ENCODE data around the gene CLIP1. TPM values are rescaled to one million over a fixed set of nuclear protein-coding genes. Genes with fewer than 3 reads are reported as not detected.
A peak's percentile ranks its signal among the peaks of the same experiment; 100 is the strongest.
"Not testable (repeated sequence)": the region's sequence is repeated elsewhere in the genome, so short reads cannot be mapped to it uniquely, and the experiment has no call there.

The CLIP1 gene
- total RNA-seq, 1 experiment from 2014 or later, result 19.7 TPM

GRCh38 chr12:122295877-122296276 is 126.6 kb downstream of the CLIP1 start:
- DNase-seq (ENCODE audit: low spot score), result no peak
- in situ Hi-C loops (cut with HindIII; ENCODE audit: low sequenced_read_pairs), result no loop called here

- DNase-seq (ENCODE audit: low spot score), result no peak
- in situ Hi-C loops (cut with HindIII; ENCODE audit: low sequenced_read_pairs), result no loop called here
These were observed 129.4 kb downstream of the CLIP1 start for GRCh38 chr12:122293081-122293480.

- in situ Hi-C loops (cut with HindIII; ENCODE audit: low sequenced_read_pairs), result no loop called here
- no peak for DNase-seq (ENCODE audit: low spot score)
These were observed 131.0 kb downstream of the CLIP1 start for GRCh38 chr12:122291431-122291830.

GRCh38 chr12:122283680-122284079 is 138.8 kb downstream of the CLIP1 start:
- in situ Hi-C loops (cut with HindIII; ENCODE audit: low sequenced_read_pairs), result no loop called here

GRCh38 chr12:122282061-122282460 is 140.4 kb downstream of the CLIP1 start:
- in situ Hi-C loops (cut with HindIII; ENCODE audit: low sequenced_read_pairs), result no loop called here
- DNase-seq (ENCODE audit: low spot score), result no peak

More at GRCh38 chr12:122283680-122284079, 138.8 kb downstream of the CLIP1 start:
- DNase-seq (ENCODE audit: low spot score), result no peak

- in situ Hi-C loops (cut with HindIII; ENCODE audit: low sequenced_read_pairs), result no loop called here
- DNase-seq (ENCODE audit: low spot score), result no peak
These were observed 146.2 kb downstream of the CLIP1 start for GRCh38 chr12:122276242-122276641.

GRCh38 chr12:122275459-122275858 is 147.0 kb downstream of the CLIP1 start:
- in situ Hi-C loops (cut with HindIII; ENCODE audit: low sequenced_read_pairs), result no loop called here
- DNase-seq (ENCODE audit: low spot score), result no peak

GRCh38 chr12:122266230-122266901 is 156.1 kb downstream of the CLIP1 start, which contains the start of gene VPS33A:
VPS33A (minus strand) TSS chr12:122266494; CDS start chr12:122266408, 86 bp downstream.
- DNase-seq (ENCODE audit: low spot score), result peak; percentile 96
- in situ Hi-C loops (cut with HindIII; ENCODE audit: low sequenced_read_pairs), result no loop called here

- in situ Hi-C loops (cut with HindIII; ENCODE audit: low sequenced_read_pairs), result no loop called here
These were observed 156.6 kb downstream of the CLIP1 start for GRCh38 chr12:122265886-122266229.

GRCh38 chr12:122265476-122265875 is 157.0 kb downstream of the CLIP1 start:
- in situ Hi-C loops (cut with HindIII; ENCODE audit: low sequenced_read_pairs), result no loop called here

More at GRCh38 chr12:122265886-122266229, 156.6 kb downstream of the CLIP1 start:
- DNase-seq (ENCODE audit: low spot score), result peak; percentile 66

GRCh38 chr12:122260735-122261134 is 161.7 kb downstream of the CLIP1 start:
- DNase-seq (ENCODE audit: low spot score); in situ Hi-C loops (cut with HindIII; ENCODE audit: low sequenced_read_pairs): not testable (repeated sequence)

More at GRCh38 chr12:122265476-122265875, 157.0 kb downstream of the CLIP1 start:
- DNase-seq (ENCODE audit: low spot score), result no peak

GRCh38 chr12:122258939-122259338 is 163.5 kb downstream of the CLIP1 start:
- in situ Hi-C loops (cut with HindIII; ENCODE audit: low sequenced_read_pairs); DNase-seq (ENCODE audit: low spot score): not testable (repeated sequence)

- DNase-seq (ENCODE audit: low spot score); in situ Hi-C loops (cut with HindIII; ENCODE audit: low sequenced_read_pairs): not testable (repeated sequence)
These were observed 164.0 kb downstream of the CLIP1 start for GRCh38 chr12:122258462-122258861.

GRCh38 chr12:122250536-122250935 is 171.9 kb downstream of the CLIP1 start:
- in situ Hi-C loops (cut with HindIII; ENCODE audit: low sequenced_read_pairs), result no loop called here
- DNase-seq (ENCODE audit: low spot score), result peak; percentile 77

- in situ Hi-C loops (cut with HindIII; ENCODE audit: low sequenced_read_pairs), result no loop called here
These were observed 172.4 kb downstream of the CLIP1 start for GRCh38 chr12:122250047-122250446.

GRCh38 chr12:122245553-122245952 is 176.9 kb downstream of the CLIP1 start:
- in situ Hi-C loops (cut with HindIII; ENCODE audit: low sequenced_read_pairs), result no loop called here
- no peak for DNase-seq (ENCODE audit: low spot score)

More at GRCh38 chr12:122250047-122250446, 172.4 kb downstream of the CLIP1 start:
- peak; percentile 93 for DNase-seq (ENCODE audit: low spot score)

- DNase-seq (ENCODE audit: low spot score), result no peak
- in situ Hi-C loops (cut with HindIII; ENCODE audit: low sequenced_read_pairs), result no loop called here
These were observed 177.7 kb downstream of the CLIP1 start for GRCh38 chr12:122244565-122245371.

GRCh38 chr12:122243965-122244364 is 178.5 kb downstream of the CLIP1 start:
- in situ Hi-C loops (cut with HindIII; ENCODE audit: low sequenced_read_pairs), result no loop called here
- no peak for DNase-seq (ENCODE audit: low spot score)

- in situ Hi-C loops (cut with HindIII; ENCODE audit: low sequenced_read_pairs), result no loop called here
These were observed 183.6 kb downstream of the CLIP1 start for GRCh38 chr12:122238861-122239260.

GRCh38 chr12:122235741-122236140 is 186.7 kb downstream of the CLIP1 start:
- in situ Hi-C loops (cut with HindIII; ENCODE audit: low sequenced_read_pairs), result no loop called here
- DNase-seq (ENCODE audit: low spot score), result no peak

More at GRCh38 chr12:122238861-122239260, 183.6 kb downstream of the CLIP1 start:
- DNase-seq (ENCODE audit: low spot score), result no peak

Measured in G401 (cell line).